G401 (cell line): ENCODE measurements around the gene REELD1. TPM values are rescaled to one million over a fixed set of nuclear protein-coding genes. Genes with fewer than 3 reads are reported as not detected.

Experiments used
- DNase-seq: peaks from one replicate; pipeline ENCODE4 v3.0.0-alpha.2; 2015; ENCODE audit warnings: low spot score
- in situ Hi-C: cut with HindIII; loops from 2 replicates; pipeline ENCODE4 v1.10.0; 2016; ENCODE audit warnings: low sequenced_read_pairs, mixed read lengths
- total RNA-seq: library from RNA; depleted of rRNA; stranded (reverse); fragments of >200 nt; shearing (Covaris generic); gene quantifications from 2 replicates; pipeline ENCODE4 v1.2.3, GENCODE V29; 2014; rRNA removed

REELD1 gene
- not detected in 2 replicates for total RNA-seq

DNA sequence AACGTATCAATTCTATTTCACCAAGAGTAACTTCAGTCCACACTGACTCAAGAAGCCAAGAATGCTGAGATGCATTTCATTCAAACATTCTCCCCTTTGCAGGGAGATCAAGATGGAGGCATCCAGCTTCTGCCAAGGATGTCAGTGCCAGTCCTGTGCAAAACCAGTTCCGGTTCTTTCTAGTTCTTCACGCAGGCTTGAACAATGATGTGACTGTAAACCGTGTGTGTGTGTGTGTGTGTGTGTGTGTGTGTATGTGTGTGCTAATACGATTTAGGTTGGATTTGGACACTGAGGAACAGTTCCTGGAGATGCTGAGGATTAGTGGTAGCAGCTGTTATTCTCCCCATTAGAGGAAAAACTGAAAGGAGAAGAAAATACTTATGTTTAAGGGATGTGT is at the start of gene REELD1:
TSS of gene REELD1 (plus strand) at position 301 of the 400 bp plus-strand sequence. CDS start 2,415 bp downstream, outside the sequence.
- in situ Hi-C loops: no loop called here
- DNase-seq: no peak

DNA sequence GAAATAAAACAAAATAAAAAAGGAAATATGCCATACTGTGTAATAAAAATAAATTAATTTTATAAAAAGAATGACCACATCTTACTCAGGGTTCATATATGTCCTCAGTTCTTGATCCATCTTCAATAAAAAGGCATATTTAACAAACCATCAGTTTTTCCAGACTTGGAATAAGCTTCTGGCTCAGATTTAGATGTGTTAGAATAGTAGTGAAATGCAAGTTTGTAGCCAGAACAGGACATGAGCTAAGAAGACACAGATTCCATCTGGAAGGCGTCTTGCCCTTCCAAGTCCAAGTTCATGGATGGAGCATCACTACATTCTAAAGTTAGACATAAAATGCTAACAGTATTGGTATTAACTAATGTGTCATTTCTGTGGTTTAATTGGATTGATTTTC is 49.1 kb upstream of the REELD1 start:
- in situ Hi-C loops: no loop called here
- no peak for DNase-seq

DNA sequence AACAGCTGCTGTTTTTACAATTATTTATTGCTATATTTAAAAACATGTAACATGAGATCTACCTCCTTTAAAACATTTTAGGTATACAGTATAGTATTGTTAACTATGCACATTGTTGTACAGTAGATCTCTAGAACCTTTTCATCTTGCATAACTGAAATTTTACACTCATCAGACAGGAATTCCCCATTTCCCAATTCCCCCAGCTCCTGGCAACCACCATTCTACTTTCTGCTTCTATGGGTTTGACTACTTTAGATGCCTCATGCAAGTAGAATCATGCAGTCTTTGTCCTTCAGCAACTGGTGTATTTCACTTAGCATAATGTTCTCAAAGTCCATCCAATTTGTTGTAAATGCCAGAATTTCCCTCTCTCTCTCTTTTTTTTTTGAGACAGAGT is 48.5 kb upstream of the REELD1 start:
- no peak for DNase-seq
- in situ Hi-C loops: no loop called here

DNA sequence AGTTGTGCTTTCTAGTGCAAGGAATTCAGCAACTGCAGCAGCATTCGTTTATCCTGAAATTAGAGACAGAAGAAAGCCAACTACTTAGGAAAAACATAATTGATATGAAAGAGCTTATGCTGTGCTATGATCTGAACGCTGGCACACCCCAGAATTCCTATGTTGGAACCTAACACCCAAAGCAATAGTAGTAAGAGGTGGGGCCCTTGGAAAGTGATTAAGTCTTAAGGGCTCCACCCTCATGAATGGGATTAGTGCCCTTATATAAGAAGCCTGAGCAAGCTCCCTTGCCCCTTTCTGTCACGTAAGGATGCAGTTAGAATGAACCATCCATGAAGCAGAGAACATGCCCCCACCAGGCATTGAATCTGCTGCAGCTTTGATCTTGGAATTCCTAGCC is 44.2 kb upstream of the REELD1 start:
- in situ Hi-C loops: no loop called here
- no peak for DNase-seq

DNA sequence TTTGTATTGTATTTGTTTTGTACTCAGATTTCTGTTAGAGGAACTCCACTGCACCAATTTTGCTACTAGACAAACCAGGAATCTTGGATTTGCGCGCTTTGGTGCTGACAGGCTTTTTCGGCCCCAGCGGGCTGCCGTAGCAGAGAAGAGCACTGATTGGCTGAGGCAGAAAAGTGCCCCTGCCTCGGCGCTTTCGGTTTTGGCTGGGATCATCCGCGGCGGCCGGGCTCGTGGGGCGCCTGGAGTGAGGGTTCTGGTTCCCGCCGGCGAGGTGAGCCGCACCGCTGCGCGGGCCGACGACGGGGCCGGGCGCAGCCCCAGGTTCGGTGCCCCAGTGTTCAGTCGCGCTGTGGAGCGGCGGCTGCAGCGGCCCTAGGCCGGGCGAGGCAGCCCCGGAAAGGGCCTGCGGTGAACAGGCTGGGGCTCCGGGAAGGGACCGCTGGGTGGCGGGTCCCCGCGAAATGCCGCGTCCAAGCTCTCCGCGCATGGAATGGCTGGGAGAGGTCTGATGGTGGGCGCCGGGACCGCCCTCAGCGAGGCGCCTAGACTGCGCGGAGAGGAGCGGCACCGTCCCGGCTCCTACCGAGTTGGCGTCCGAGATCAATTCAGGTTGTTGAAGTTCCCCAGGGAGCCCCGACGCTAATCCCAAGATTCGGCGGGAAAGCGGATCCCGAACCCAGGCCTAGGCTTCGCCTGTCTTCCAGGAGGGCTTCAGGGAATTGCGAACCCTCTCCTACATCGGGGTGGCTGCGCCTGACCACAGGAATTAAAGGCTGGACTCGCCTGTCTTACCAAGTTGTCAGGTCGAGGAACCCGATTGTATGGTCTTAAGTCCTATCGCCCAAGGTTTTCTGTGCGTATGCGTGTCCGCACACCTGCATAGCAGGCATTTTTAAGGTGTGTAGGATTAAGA is 38.5 kb upstream of the REELD1 start, which contains the start of gene LSM6:
TSS of gene LSM6 (plus strand) at position 178 of the 913 bp plus-strand sequence. CDS start 7,204 bp downstream, outside the sequence.
- DNase-seq: peak; percentile 93
- in situ Hi-C loops: no loop called here

DNA sequence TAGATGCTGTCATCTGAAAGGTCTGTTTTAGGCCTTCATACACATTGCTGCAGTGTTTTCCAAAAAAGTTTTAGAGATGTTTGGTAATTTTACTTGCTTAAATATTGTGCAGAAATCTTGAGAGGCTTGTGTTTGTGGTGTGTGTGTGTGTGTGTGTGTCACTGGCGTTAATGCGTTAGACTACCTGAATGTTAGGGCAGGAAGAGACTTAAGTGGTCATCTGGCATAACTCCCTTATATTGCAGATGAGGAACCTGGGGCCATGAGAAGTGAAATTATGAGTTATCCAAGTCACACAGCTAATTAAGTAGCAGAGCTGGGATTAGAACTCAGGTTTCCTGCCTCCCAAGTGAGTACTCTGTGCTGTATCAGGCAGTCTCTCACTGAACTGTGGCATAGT is 37.4 kb upstream of the REELD1 start:
- no peak for DNase-seq
- in situ Hi-C loops: no loop called here

DNA sequence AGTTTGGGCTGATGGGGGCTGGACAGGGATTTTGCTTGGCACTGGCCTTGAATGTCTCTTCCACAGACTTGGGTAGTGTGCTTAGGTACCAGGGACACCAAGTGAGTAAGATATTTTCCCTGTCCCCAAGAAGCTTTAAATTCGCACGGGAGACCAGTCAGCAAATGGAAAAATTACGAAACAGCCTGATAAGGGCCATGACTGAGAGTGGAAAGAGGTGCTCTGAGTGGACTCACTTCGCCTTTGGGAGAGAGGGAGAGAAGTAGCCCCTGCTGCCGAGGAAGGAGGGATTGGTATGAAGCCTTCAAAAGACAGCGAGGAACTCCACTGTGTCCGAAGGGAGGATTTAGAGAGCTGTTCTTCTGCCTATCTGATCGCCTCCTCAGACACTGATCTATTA is 36.2 kb upstream of the REELD1 start:
- in situ Hi-C loops: no loop called here
- DNase-seq: no peak

DNA sequence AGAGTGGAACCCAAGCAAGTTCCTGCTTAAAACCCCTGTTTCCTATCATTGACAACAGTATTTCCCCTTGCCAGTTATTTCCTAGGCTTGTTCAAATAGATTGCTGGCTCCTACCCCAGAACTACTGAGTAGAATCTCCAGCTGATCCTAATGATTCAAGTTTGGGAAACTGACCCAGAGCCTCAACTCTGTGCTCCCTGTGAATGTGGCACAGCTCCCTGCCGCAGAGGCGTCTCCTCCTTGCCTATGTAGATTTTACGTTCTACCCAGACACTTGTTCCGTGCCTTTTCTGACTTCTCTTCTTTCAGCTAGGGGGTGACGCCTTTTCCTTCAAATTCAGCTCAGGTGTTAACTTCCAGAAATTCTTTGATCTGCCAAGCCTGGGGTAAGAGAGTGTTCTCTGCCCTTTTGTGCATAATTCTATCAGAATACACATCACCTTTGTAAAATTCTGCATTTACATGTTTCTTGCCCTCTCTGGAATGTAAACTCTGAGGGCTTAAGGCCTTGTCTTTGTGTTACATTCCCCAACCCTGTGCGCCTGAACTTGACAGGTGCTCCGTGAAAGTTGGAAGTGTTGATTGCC is 34.5 kb upstream of the REELD1 start:
- peak; percentile 34 for DNase-seq
- in situ Hi-C loops: no loop called here

DNA sequence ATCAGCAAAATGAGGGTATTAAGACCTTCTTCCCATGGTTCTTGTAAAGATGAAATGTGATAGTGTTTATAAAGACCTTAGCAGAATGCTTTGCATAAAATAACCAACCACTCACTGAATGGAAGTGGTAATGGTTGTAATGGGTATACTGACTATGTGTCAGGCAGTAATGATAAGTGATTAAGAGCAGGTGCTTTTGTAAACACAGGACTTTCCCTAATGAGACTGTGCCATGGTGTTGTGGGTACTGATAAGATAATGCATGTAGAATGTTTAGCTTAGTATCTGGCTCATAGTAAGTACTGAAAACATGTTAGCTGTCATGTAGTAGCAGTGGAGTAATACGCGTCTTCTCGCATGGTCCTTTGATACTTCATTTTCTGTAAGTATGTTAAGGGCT is 31.9 kb upstream of the REELD1 start:
- in situ Hi-C loops: no loop called here
- no peak for DNase-seq

DNA sequence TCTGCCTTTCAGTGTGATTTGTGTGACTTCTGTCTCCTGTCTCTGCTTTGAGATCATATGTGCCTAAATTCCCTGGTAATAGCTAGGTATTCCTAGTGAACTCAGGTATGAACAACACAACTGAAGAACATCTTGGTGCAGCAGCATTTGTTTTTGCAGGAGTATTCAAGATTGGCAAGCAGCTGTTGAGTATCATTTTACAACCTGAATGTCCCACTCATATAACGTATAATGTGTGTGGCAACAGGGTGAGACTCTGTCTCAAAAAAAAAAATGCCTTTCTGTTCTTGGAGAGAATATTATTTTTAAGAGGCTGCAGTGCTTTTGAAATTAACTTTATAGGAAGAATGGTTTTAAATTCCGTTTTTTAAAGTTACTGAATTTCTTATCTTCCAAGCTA is 31.1 kb upstream of the REELD1 start:
- no peak for DNase-seq
- in situ Hi-C loops: no loop called here

DNA sequence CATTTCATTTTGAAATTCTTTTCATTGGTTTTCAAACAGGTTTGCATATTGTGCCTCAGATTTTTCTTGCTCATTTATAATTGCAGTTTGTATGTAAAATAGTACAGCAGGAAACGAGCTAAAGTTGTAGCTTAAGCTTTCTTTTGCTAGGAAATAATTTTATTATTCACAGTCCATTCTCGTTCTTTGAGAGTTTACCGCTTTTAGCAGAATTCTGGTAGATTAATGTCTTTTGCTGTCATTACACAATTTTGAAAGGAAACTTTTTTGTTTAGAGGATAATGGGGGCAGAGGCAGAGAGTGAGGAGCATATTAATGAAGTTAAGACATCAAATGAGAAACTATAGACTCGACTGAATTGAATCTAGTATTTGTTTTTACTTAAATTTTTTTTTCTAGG is 28.3 kb upstream of the REELD1 start:
- in situ Hi-C loops: no loop called here
- no peak for DNase-seq

DNA sequence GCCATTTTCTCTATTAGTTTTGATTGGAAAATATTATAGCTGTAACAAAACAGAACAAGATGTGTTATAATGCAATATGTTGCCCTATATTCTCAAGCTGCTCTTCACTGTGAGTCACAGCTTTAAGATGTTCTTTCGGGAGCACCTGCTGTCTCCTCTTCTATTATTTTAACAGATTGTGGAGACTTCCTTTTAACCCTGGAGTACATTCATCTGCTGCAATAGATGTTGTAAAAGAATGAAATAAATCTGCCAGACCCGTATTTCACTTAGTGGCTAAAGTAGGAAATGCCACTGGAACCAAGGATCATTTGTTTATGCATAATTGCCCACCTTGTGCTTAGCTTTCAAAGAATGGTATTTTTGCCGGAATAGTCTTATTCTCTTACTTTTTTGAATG is 27.7 kb upstream of the REELD1 start:
- peak; percentile 51 for DNase-seq
- in situ Hi-C loops: no loop called here

DNA sequence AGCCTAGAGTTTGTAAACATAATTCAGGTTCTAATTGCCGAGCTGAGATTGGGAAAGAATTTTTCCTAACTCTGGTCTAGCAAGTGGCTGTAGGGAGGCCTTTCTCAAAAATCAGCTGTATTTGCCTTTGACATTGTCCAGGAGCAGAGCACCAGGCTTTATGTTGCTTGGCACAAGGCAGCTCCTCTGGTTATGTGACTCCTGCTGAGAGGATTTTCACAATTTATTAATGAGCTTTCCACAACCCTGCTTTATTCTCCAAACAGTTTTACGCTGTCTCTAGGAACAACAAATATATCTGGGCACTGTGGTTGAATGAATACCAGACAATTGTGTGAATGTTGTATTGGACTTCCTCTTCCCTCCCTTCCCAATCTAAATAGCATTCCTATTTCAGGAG is 23.9 kb upstream of the REELD1 start:
- no peak for DNase-seq
- in situ Hi-C loops: no loop called here

DNA sequence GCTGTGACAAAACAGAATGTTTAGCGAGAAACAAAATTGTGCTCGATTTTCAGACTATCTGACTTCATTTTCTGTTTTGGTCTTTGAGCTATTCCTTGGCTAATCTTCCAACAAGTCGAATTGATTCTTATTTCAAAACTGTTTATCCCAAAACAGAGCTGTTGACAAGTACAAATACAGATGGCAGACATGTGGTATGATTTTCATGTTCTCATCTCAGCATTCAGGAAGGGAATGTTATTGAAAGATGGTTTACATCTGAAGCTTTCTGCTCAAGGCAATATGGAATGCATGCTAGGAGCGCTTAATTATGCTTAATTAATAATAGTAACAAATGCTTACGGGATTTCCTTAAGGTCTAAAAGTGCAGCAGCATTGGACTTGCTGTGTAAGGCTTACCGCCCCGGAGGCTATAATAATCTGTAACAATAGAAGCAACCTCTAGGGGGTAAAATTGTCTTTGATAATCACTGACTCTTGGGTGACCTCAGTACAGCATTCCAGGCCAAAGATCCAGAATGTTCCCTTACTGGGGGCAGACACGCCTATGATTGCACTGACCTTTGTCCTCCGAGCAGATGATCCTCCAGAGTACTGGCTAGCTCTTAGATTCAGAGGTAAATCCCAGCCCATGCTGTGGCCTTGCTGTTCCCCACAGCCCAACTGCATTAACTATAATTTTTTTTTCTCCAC is 22.4 kb upstream of the REELD1 start:
- DNase-seq: no peak
- in situ Hi-C loops: no loop called here

DNA sequence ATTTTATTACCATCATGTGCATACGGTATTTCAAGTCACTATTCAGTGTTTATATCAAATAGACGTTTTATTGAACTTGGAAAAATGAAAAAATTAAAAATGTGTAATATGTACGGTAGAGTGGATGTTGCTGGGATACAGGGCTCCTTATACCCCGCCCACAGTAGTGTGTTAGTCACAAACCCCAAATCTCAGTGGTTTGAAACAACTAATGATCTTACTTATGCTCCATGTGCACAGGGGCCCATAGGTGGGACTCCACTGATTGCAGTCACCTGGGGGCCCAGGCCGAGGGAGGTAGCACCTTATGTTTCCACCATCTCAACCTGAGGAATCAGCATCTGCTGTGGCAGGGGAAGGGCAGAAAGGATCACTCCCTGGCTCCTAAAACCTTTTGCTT is 20.7 kb upstream of the REELD1 start:
- DNase-seq: no peak
- in situ Hi-C loops: no loop called here

DNA sequence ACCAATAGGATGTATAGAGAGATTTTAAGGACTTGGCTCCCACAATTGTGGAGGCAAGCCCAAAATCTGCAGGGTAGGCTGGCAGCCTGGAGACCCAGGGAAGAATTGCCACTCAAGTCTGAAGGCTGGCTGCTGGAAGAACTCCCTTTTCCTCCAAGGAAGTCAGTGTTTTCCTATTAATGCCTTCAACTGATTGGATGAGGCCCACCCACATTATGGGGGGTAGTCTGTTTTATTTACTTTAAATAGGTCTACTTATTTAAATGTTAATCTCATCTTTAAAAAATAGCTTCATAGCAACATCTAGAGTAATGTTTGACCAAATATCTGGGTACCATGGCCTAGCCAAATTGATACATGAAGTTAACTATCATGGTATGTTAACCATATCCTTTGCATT is 20.1 kb upstream of the REELD1 start:
- DNase-seq: no peak
- in situ Hi-C loops: no loop called here

DNA sequence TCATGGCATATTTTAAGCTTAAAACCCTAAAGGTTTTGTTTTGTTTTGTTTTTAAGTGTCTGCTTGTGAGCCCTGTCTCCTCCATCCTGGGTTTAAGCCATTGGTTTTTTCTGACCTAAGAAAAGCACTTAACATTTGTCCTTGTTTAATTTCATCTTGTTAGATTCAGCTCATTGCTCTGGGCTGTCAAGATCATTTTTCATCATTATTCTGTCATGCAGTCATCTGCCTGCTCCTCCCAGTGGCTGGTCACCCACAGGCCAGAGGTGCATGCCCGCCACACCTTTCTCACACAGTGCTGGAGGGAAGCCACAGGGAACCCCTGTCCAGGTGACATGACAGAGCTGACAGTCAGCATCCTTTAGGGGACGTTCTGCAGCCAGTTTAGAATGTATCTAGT is 11.7 kb upstream of the REELD1 start:
- in situ Hi-C loops: no loop called here
- no peak for DNase-seq

DNA sequence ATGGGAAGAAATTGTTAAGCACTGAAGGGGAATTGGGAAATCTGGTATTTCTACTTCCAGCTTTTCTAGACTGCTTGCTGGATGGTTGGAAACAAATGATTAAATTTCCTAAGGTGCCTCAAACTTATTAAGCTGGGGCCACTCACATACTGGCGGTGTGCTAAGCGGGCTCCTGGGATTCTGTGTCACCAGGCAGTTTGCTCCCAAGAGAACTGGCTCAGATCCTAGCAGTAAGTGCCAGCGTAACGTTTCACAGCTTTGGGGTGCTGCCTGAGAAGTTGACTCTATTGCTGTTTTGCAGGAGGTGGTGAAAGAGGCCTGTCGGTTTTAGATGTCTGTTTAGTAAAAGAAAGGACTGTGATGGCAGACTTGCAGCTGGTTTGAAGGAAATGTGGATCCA is 6.9 kb upstream of the REELD1 start:
- in situ Hi-C loops: no loop called here
- no peak for DNase-seq

DNA sequence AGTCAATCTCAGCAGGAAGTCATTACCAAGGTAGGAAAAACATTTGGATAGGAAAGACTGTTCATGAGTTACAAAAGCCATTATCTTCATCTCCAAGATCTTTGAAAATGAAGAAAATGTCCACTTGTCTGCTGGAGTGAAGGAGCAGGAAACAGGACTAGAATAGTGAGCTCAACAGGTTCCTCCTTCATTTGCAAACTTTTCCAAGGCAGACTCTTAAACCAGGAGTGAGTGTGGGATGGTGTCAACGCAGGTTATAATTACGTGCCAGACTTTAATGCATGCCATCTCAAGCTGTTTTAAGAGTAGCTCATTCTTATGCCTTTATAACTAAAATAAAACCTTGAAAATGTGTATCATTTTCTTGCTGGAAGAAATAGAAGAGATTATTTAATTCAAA is 3.4 kb upstream of the REELD1 start:
- DNase-seq: no peak
- in situ Hi-C loops: no loop called here

DNA sequence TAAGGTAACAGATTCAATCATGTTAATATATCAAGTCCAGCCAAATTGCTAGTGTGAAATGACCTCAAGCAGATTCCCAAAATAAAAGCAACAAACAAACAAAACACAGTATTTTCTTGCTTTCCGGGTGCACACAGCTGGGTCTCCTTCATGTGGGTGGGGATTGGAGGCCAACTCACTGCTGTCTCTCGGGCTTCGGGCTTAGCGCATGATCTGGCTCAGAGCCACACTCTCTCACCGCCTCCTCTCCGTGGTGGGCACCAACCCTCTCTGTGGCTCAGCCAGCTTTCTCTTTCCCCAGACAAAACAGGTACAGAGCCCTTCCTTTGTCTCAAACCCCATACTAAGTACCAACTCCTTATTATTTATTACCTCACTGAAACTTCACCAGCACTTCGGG is 2.9 kb upstream of the REELD1 start:
- in situ Hi-C loops: no loop called here

More for the DNA sequence above, 2.9 kb upstream of the REELD1 start:
- DNase-seq: no peak
